ENCODE results near the gene DCLK1.

Gene DCLK1

DNA sequence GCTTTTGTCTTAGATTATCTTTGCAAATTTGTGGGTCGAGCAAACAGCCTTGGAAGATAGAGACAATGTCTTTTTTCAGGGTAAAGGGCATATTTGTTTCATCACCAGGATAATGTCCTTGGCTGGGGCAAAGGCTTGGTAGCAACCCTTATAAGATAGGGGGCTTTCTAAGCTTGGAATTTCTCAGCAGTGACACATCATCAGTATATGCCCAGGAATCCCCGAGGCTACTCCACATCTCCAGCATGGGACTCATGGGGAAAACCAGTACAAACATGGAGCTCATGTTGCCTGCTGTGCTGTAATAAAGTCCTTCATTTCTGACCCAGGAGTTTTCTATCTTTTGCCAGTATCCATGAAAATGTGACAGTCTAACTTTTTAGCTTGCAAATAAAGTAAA, 77.1 kb downstream of the DCLK1 start:
- TF ChIP-seq, protein P1, sequence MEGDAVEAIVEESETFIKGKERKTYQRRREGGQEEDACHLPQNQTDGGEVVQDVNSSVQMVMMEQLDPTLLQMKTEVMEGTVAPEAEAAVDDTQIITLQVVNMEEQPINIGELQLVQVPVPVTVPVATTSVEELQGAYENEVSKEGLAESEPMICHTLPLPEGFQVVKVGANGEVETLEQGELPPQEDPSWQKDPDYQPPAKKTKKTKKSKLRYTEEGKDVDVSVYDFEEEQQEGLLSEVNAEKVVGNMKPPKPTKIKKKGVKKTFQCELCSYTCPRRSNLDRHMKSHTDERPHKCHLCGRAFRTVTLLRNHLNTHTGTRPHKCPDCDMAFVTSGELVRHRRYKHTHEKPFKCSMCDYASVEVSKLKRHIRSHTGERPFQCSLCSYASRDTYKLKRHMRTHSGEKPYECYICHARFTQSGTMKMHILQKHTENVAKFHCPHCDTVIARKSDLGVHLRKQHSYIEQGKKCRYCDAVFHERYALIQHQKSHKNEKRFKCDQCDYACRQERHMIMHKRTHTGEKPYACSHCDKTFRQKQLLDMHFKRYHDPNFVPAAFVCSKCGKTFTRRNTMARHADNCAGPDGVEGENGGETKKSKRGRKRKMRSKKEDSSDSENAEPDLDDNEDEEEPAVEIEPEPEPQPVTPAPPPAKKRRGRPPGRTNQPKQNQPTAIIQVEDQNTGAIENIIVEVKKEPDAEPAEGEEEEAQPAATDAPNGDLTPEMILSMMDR (IDR thresholded peaks at IDR 0.05; ENCODE audit: insufficient read depth, missing control alignments): no peak
- no peak for FAIRE-seq
- no peak for DNase-seq (ENCODE audit: insufficient read length, low spot score)

DNA sequence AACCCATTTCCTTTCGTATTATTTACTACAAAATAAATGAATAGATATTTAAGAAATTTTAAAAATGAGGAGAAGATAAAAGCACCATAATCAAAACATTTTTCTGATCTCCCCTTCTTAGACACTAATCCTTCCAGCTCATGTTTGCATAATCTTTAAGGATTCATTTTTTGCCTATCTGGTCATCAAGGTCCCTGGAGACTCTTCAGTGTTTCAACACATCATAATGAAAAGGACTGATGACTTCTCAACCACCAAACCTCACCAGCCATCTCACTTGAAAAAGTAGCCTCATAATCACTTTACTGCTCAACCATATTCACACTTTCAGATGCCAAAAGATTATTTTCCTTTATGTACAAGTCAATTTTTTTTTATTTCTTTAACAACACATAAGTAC, 80.1 kb downstream of the DCLK1 start:
- DNase-seq (ENCODE audit: insufficient read length, low spot score) (no peak), FAIRE-seq (peak; percentile 76)
- TF ChIP-seq, protein P1 (IDR thresholded peaks at IDR 0.05; ENCODE audit: insufficient read depth, missing control alignments): no peak

DNA sequence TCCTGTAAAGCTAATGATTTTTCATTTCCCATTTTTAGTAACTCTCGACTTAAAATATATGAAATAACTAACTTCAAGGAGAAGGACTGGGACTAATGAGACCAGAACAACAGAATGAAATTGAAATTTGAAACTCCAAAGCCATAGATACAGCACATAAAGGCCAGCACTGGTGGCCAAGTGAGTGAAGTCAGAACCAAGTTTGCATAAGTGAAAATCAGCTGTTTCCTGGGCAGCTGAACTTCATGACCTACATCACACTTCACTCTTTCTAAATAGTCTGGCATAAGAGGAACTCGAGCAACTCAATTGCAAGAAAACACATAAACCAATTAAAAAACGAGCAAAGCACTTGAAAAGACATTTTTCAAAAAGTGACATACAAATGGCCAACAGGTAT, 84.5 kb downstream of the DCLK1 start:
- TF ChIP-seq, protein P1 (IDR thresholded peaks at IDR 0.05; ENCODE audit: insufficient read depth, missing control alignments): no peak

DNA sequence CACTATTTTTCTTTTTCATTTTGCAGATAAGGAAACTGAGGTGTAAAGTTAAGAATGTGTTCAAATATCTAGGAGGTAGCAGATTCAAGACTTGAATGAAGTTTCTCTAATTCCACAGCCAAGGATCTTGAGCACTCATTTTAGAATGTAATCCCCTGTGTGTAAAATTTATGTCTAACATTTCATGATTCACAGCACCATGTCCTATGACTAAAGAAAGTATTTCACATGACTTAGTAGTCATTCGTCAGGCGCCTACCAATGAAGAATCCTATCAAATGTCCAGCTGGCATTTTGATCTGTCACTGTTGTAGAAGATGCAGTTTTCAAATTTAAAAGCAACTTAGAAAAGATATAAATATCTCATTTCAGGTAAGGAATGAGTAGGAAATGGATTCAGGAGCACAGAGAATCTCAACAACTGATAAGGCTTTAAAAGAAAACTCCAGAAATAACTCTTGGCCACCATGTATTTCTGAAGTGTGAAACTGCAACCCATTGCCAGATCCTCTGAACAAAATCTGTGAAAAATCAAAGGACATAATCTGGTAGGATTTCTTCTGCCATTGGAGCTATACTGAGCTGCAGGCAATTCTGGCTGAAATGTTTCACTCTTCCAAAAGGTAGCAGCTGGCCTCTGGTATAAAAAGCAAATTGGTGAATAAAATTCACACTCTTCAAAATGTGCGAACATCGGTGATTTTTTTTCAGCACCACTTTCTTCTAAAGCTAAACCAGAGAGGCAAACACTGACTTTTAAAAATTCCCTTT, 92.2 kb downstream of the DCLK1 start:
- TF ChIP-seq, protein P1 (IDR thresholded peaks at IDR 0.05; ENCODE audit: insufficient read depth, missing control alignments): no peak
- FAIRE-seq: no peak
- no peak for DNase-seq (ENCODE audit: insufficient read length, low spot score)

More for the DNA sequence above, 84.5 kb downstream of the DCLK1 start:
- DNase-seq (ENCODE audit: insufficient read length, low spot score) (no peak), FAIRE-seq (no peak)

DNA sequence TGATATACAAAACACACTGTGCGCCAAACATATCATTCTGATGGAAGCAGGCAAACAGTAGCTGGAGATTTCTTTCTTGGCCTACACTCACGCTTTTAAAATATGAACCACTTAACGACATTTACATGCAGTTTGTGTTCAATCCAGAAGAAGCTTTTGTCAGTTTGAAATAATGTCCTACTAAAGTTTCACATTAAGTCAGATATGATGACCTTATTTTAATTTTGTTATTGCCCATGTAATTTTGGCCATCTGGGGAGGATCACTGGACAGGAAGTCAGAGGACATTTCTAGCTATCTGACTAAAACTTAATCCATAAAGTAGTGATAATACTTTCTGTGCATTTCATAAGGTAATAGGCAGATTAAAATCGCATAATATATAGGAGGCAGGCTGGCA, 98.1 kb downstream of the DCLK1 start:
- FAIRE-seq (no peak), DNase-seq (ENCODE audit: insufficient read length, low spot score) (no peak)
- TF ChIP-seq, protein P1 (IDR thresholded peaks at IDR 0.05; ENCODE audit: insufficient read depth, missing control alignments): no peak

DNA sequence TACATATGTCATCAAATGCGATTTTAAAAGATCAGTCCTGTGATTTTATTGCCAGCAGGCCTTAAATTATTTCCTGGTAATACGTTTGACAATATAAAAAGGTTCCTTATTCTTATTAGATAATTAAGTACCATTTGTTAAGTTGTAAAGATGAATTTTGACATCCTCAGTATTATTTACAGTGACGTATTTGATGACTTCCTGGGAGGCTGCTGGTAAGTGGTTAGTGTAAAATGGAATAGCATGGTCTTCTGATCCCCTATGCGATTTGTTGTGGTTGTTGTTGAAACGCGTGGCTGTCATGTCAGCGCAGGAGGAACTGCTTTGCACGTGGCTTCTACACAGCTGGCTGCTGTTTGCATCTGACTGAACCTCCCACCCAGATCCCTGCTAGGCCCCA, 99.7 kb downstream of the DCLK1 start:
- DNase-seq (ENCODE audit: insufficient read length, low spot score) (no peak), FAIRE-seq (no peak)
- TF ChIP-seq, protein P1 (IDR thresholded peaks at IDR 0.05; ENCODE audit: insufficient read depth, missing control alignments): no peak

DNA sequence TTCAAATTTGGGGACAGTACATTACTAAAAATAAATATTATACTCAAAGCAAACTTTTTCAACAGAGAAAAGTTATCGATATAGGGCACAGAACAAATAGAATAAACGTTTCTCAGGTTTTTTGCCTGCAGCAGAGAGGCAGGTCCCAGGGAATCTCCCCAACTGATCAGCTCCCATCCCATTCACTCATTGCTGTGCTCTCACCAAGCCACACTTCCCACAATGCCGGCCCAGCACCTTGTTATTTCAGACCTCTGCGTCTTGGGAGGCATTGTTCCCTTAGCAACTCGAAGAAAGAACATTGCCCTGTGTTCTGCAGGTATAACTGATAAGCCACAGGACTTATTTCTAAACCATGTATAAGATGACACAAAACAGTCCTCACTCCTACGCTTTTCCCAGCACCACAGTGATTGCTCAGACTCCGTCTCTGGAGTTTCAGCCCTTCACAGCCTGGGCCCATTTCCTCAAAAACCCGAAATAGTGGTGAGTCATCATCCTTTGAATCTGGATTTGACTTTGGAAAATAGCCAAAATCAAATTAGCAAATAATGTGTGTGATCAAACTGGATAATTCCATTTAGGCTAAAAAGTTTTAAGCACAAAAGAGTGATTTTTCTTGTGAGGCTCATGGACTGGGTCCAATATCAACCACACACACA, 100.4 kb downstream of the DCLK1 start:
- FAIRE-seq (no peak), DNase-seq (ENCODE audit: insufficient read length, low spot score) (no peak)
- TF ChIP-seq, protein P1 (IDR thresholded peaks at IDR 0.05; ENCODE audit: insufficient read depth, missing control alignments): no peak

Data from D721Med (cell line).